H1 (cell line): ENCODE results near the gene KANSL3. TPM values are rescaled to one million over a fixed set of nuclear protein-coding genes. Genes with fewer than 3 reads are reported as not detected.

Source experiments
- CTCF ChIA-PET: fragments of 300-600 bp; sonication (Branson Sonifier 250); formaldehyde crosslinking; loops from one replicate; lab custom pipeline; 2021; ENCODE audit not compliant: partially characterized antibody; lab: Charles Lee
- POLR2A ChIA-PET: fragments of 300-600 bp; sonication (Branson Sonifier 250); formaldehyde crosslinking; loops from one replicate; lab custom pipeline; 2021; ENCODE audit warnings: inconsistent platforms; ENCODE audit not compliant: partially characterized antibody; lab: Charles Lee
- DNase-seq, 2 experiments: peaks; one replicate each; pipeline versions ENCODE4 v3.0.0 to v3.0.0-alpha.2; 2010 to 2022; ENCODE audit warnings: low spot score in 2 of 2, low read depth in 1 of 2, mixed read lengths in 1 of 2
- FAIRE-seq: peaks from 2 replicates; lab custom pipeline; 2011; peaks lifted over from hg19 to GRCh38; lab: Jason Lieb, UNC
- H2AFZ ChIP-seq: 2 replicates; pipeline ENCODE4 v1.8.1; 2012; ENCODE audit warnings: low read length, inconsistent platforms
- H2AK5ac ChIP-seq: 2 replicates; pipeline ENCODE4 v1.6.1; 2013; ENCODE audit warnings: low read depth, low read length
- H2BK120ac ChIP-seq: replicated peaks from 2 replicates; pipeline ENCODE3; 2013; ENCODE audit warnings: low read depth, low read length, inconsistent platforms
- H2BK12ac ChIP-seq: 2 replicates; pipeline ENCODE4 v1.6.1; 2013; ENCODE audit warnings: low read depth, low read length
- H2BK15ac ChIP-seq: 2 replicates; pipeline ENCODE4 v1.6.1; 2013; ENCODE audit warnings: low read length
- H2BK20ac ChIP-seq: 2 replicates; pipeline ENCODE4 v1.6.1; 2013; ENCODE audit warnings: low read length
- H2BK5ac ChIP-seq: 2 replicates; pipeline ENCODE4 v1.6.1; 2013; ENCODE audit warnings: low read depth, low read length
- H3K14ac ChIP-seq: 2 replicates; pipeline ENCODE4 v1.6.1; 2013; ENCODE audit warnings: inconsistent platforms; ENCODE audit not compliant: insufficient read length
- H3K18ac ChIP-seq: 2 replicates; pipeline ENCODE4 v1.6.1; 2013; ENCODE audit warnings: low read length; ENCODE audit errors: extremely low read depth
- H3K23ac ChIP-seq: 2 replicates; pipeline ENCODE4 v1.6.1; 2013; ENCODE audit warnings: inconsistent platforms; ENCODE audit not compliant: insufficient read length
- H3K23me2 ChIP-seq: 2 replicates; pipeline ENCODE4 v1.6.1; 2013; ENCODE audit warnings: low read depth, low read length
- H3K27ac ChIP-seq: 2 replicates; pipeline ENCODE4 v1.6.1; 2011; ENCODE audit warnings: low read depth, low read length, inconsistent platforms
- H3K27me3 ChIP-seq, 4 experiments: replicated peaks in 1 of 4; 1 replicate in 1 of 4; 2 replicates in 3 of 4; pipeline versions ENCODE4 v1.6.1 to v1.8.1; 2011 to 2013; ENCODE audit warnings: low read length in 3 of 4, mild to moderate bottlenecking in 3 of 4, inconsistent platforms in 2 of 4, mixed read lengths in 2 of 4, moderate library complexity in 1 of 4; ENCODE audit not compliant: control insufficient read depth in 3 of 4, insufficient read depth in 3 of 4; ENCODE audit errors: extremely low read depth in 1 of 4
- H3K36me3 ChIP-seq, 4 experiments: 2 replicates each; pipeline versions ENCODE4 v1.6.1 to v1.8.1; 2011 to 2013; ENCODE audit warnings: mild to moderate bottlenecking in 4 of 4, low read length in 3 of 4, moderate library complexity in 2 of 4, control low read depth in 1 of 4, inconsistent platforms in 1 of 4; ENCODE audit not compliant: insufficient read depth in 4 of 4, control insufficient read depth in 2 of 4
- H3K4ac ChIP-seq: replicated peaks from 2 replicates; pipeline ENCODE3; 2013; ENCODE audit warnings: low read length, low read depth, mixed read lengths, inconsistent platforms; ENCODE audit not compliant: insufficient read length
- H3K4me1 ChIP-seq, 4 experiments: replicated peaks in 1 of 4; 1 replicate in 1 of 4; 2 replicates in 3 of 4; pipeline versions ENCODE4 v1.6.1 to v1.8.1; 2011 to 2013; ENCODE audit warnings: low read length in 3 of 4, inconsistent platforms in 2 of 4, mixed read lengths in 1 of 4; ENCODE audit not compliant: insufficient read depth in 4 of 4, control insufficient read depth in 3 of 4
- H3K4me2 ChIP-seq, 2 experiments: 2 replicates each; pipeline versions ENCODE4 v1.6.1 to v1.8.1; 2011 to 2013; ENCODE audit warnings: low read depth in 2 of 2, low read length in 2 of 2, control low read depth in 1 of 2, inconsistent platforms in 1 of 2, mild to moderate bottlenecking in 1 of 2; ENCODE audit not compliant: insufficient read depth in 1 of 2
- H3K4me3 ChIP-seq, 4 experiments: fragments of 200-600, 300-600 bp in 1 of 4; sonication (generic), shearing (Covaris generic), sonication (Bioruptor Twin) in 1 of 4; 2 replicates each; pipeline versions ENCODE4 v1.5.1 to v1.8.1; 2011 to 2016; ENCODE audit warnings: low read length in 4 of 4, low read depth in 3 of 4, control low read depth in 2 of 4, inconsistent platforms in 2 of 4, mild to moderate bottlenecking in 2 of 4, mixed read lengths in 1 of 4, moderate library complexity in 1 of 4; ENCODE audit not compliant: insufficient read depth in 2 of 4; ENCODE audit errors: extremely low read depth in 1 of 4
- H3K56ac ChIP-seq: replicated peaks from 2 replicates; pipeline ENCODE3; 2013; ENCODE audit warnings: low read depth, mild to moderate bottlenecking, mixed read lengths, low read length, inconsistent platforms; ENCODE audit not compliant: insufficient read length
- H3K79me1 ChIP-seq: 2 replicates; pipeline ENCODE4 v1.6.1; 2013; ENCODE audit warnings: low read depth, low read length, control low read depth
- H3K79me2 ChIP-seq, 2 experiments: 2 replicates each; pipeline versions ENCODE4 v1.6.1 to v1.8.1; 2012 to 2013; ENCODE audit warnings: low read length in 2 of 2, mild to moderate bottlenecking in 2 of 2, inconsistent platforms in 1 of 2; ENCODE audit not compliant: insufficient read depth in 2 of 2, control insufficient read depth in 1 of 2
- H3K9ac ChIP-seq, 4 experiments: replicated peaks in 1 of 4; 1 replicate in 1 of 4; 2 replicates in 3 of 4; pipeline versions ENCODE4 v1.6.1 to v1.8.1; 2011 to 2013; ENCODE audit warnings: low read depth in 3 of 4, low read length in 3 of 4, control low read depth in 2 of 4, mild to moderate bottlenecking in 2 of 4, moderate library complexity in 2 of 4, inconsistent platforms in 1 of 4; ENCODE audit errors: extremely low read depth in 1 of 4
- H3K9me3 ChIP-seq, 2 experiments: 2 replicates each; pipeline versions ENCODE4 v1.6.1 to v1.8.1; 2012 to 2013; ENCODE audit warnings: mild to moderate bottlenecking in 2 of 2, moderate library complexity in 2 of 2, control low read depth in 1 of 2, inconsistent platforms in 1 of 2, low read depth in 1 of 2, low read length in 1 of 2, mixed read lengths in 1 of 2; ENCODE audit not compliant: insufficient read depth in 2 of 2
- H4K20me1 ChIP-seq, 2 experiments: replicated peaks in 1 of 2; 2 replicates each; pipeline versions ENCODE3 to v1.8.1; 2011 to 2013; ENCODE audit warnings: inconsistent platforms in 2 of 2, low read length in 2 of 2, mild to moderate bottlenecking in 1 of 2; ENCODE audit not compliant: insufficient read depth in 2 of 2, control insufficient read depth in 1 of 2
- H4K5ac ChIP-seq: 2 replicates; pipeline ENCODE4 v1.6.1; 2013; ENCODE audit warnings: low read length, low read depth, mixed read lengths, inconsistent platforms; ENCODE audit not compliant: insufficient read length
- H4K8ac ChIP-seq: 2 replicates; pipeline ENCODE4 v1.8.0; 2013; ENCODE audit warnings: mild to moderate bottlenecking, moderate library complexity, low read length, inconsistent platforms; ENCODE audit not compliant: insufficient read depth; ENCODE audit errors: extremely low read depth
- H4K91ac ChIP-seq: replicated peaks from 2 replicates; pipeline ENCODE3; 2013; ENCODE audit warnings: low read length, mixed read lengths, inconsistent platforms; ENCODE audit not compliant: insufficient read length
- CTBP2 ChIP-seq: IDR thresholded peaks from 2 replicates; pipeline ENCODE4 v1.7.0; 2011; ENCODE audit warnings: borderline replicate concordance, mild to moderate bottlenecking, moderate library complexity, mixed read lengths, low read length; ENCODE audit not compliant: insufficient read depth, insufficient read length
- POLR2A ChIP-seq, 2 experiments: IDR thresholded peaks; 1 replicate in 1 of 2; 2 replicates in 1 of 2; pipeline ENCODE4 v1.6.1; 2011; ENCODE audit warnings: low read depth in 2 of 2, low read length in 2 of 2, mild to moderate bottlenecking in 2 of 2; ENCODE audit errors: control extremely low read depth in 1 of 2
- RAD21 ChIP-seq, 2 experiments: IDR thresholded peaks in 1 of 2; conservative IDR thresholded peaks in 1 of 2; 2 replicates each; pipeline ENCODE4 v1.6.1; 2011; ENCODE audit warnings: low read depth in 2 of 2, low read length in 2 of 2, improper control_type of control experiment in 1 of 2, inconsistent platforms in 1 of 2, mild to moderate bottlenecking in 1 of 2, moderate library complexity in 1 of 2
- TAF7 ChIP-seq: optimal IDR thresholded peaks from 2 replicates; pipeline ENCODE3; 2011; ENCODE audit warnings: low read depth, mild to moderate bottlenecking, inconsistent platforms, low read length, moderate library complexity, borderline replicate concordance
- WGBS, 2 experiments: shearing (Covaris generic) in 1 of 2; methylation state at CpG; one replicate each; pipeline versions ENCODE4 v1.1.6 to v1.1.7; 2013 to 2015; ENCODE audit warnings: low lambda C conversion rate in 2 of 2, mixed read lengths in 2 of 2, inconsistent platforms in 1 of 2, low coverage in 1 of 2, missing lambda C conversion rate in 1 of 2; ENCODE audit not compliant: insufficient replicate concordance in 2 of 2, insufficient coverage in 1 of 2, insufficient read length in 1 of 2; ENCODE audit errors: extremely low coverage in 1 of 2, missing lambda C conversion rate in 1 of 2; 5-methylcytosine and 5-hydroxymethylcytosine counted together
- polyA plus RNA-seq, 7 experiments: library from polyadenylated mRNA; depleted of rRNA in 3 of 7; stranded (reverse) in 5 of 7; unstranded in 2 of 7; fragments of >200 nt in 5 of 7; fragments of 200-250 nt in 2 of 7; gene quantifications; 1 replicate in 5 of 7; 2 replicates in 1 of 7; 4 replicates in 1 of 7; pipeline versions ENCODE4 v1.2.1 to v1.2.3, GENCODE V29; 2011 to 2013; ENCODE audit warnings: missing spikeins in 2 of 7, mixed read lengths in 2 of 7
- total RNA-seq: library from RNA; stranded (reverse); fragmentation: NEBNext Ultra II Directional; extraction: Animal tissue kit (Norgen Biotek cat#: 25700); gene quantifications from 2 replicates; pipeline ENCODE4 v1.2.1, GENCODE V29; 2021
- TF ChIP-seq, protein P1 (sequence below), 3 experiments: IDR thresholded peaks; 1 replicate in 2 of 3; 2 replicates in 1 of 3; pipeline versions ENCODE4 v1.5.1 to v1.6.1; 2011; ENCODE audit warnings: low read length in 3 of 3, mild to moderate bottlenecking in 3 of 3, inconsistent platforms in 2 of 3, low read depth in 1 of 3, moderate library complexity in 1 of 3; ENCODE audit not compliant: insufficient read depth in 1 of 3; ENCODE audit errors: control extremely low read depth in 1 of 3

The KANSL3 gene
- total and polyA plus RNA-seq, 2 of the 8 experiments (the other 6 are each of a cell fraction or from before 2014, with no cell fraction given), result 19.8 to 31.4 TPM

DNA sequence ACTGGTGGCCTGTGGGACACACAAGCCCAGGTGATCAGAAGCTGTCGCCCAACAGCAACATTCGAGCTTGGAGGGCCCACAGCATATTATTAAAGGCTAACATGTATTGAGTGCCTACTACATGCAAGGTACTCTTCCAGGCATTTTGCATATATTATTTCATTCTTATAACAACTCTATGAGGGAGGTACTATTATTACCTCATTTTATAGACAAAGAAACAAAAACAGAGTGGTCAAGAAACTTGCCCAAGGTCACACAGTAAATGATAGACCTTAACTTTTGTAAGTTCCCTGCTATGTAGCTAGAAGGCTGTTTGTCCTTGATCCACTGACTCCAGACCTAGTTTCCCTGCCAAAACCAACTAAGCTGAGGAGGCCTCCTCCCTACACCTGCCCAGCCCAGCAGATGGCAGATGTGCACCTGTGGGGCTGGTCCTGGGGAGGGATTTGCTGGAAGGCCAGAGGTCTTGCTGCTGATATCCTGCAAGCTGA is 35.7 kb downstream of the KANSL3 start:
- Histone ChIP-seq H3K23ac (no peak overlapping the region), H2BK20ac (no peak overlapping the region), H4K91ac (no peak overlapping the region), H2AK5ac (no peak overlapping the region), H3K14ac (no peak overlapping the region), H4K20me1 (peaks cover 2% of the 10 kb centered on the region in 2 experiments), H3K4me1 (no peaks in the 10 kb centered on the region; a peak in 1 of 7 replicates), H3K9me3 (no peaks in the 10 kb centered on the region), H3K18ac (no peak overlapping the region), H3K79me2 (no peaks in the 10 kb centered on the region), H2BK12ac (no peak overlapping the region), H3K4ac (no peak overlapping the region), H4K5ac (no peak overlapping the region), H3K56ac (no peak overlapping the region), H3K27me3 (no peaks in the 10 kb centered on the region), H3K23me2 (no peaks in the 10 kb centered on the region), H2BK120ac (no peak overlapping the region), H4K8ac (no peak overlapping the region), H3K36me3 (peaks cover 21 to 84% (median 62%) of the 10 kb centered on the region in 4 experiments), H3K4me2 (no peak overlapping the region), H3K4me3 (no peak overlapping the region), H3K79me1 (no peaks in the 10 kb centered on the region), H2BK15ac (no peak overlapping the region), H3K27ac (no peak overlapping the region), H3K9ac (no peak overlapping the region), H2BK5ac (no peak overlapping the region), H2AFZ (no peak overlapping the region)
- FAIRE-seq (no peak), DNase-seq (no peak)
- CTCF ChIA-PET, result interaction anchor here (0.7 to 1.4 kb wide), 8 partner anchors 9 to 198 kb away, joined by 3 to 4 read pairs (median 3); no protein-coding TSS in a partner anchor
- TF ChIP-seq CTBP2 (no peak), RAD21 (IDR thresholded peaks at IDR 0.05 in 1 of 2, conservative IDR thresholded peaks at IDR 0.05 in 1 of 2; ENCODE audit: low read depth in 2 of 2, low read length in 2 of 2) (peak; percentile 30 to 46), TAF7 (no peak), POLR2A (IDR thresholded peaks at IDR 0.05; ENCODE audit: control extremely low read depth in 1 of 2, low read depth in 2 of 2, low read length in 2 of 2) (no peak)
- TF ChIP-seq, protein P1, sequence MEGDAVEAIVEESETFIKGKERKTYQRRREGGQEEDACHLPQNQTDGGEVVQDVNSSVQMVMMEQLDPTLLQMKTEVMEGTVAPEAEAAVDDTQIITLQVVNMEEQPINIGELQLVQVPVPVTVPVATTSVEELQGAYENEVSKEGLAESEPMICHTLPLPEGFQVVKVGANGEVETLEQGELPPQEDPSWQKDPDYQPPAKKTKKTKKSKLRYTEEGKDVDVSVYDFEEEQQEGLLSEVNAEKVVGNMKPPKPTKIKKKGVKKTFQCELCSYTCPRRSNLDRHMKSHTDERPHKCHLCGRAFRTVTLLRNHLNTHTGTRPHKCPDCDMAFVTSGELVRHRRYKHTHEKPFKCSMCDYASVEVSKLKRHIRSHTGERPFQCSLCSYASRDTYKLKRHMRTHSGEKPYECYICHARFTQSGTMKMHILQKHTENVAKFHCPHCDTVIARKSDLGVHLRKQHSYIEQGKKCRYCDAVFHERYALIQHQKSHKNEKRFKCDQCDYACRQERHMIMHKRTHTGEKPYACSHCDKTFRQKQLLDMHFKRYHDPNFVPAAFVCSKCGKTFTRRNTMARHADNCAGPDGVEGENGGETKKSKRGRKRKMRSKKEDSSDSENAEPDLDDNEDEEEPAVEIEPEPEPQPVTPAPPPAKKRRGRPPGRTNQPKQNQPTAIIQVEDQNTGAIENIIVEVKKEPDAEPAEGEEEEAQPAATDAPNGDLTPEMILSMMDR (IDR thresholded peaks at IDR 0.05; ENCODE audit: control extremely low read depth in 1 of 3, insufficient read depth in 1 of 3, low read depth in 1 of 3, low read length in 3 of 3), result peak; percentile 3 to 41 (median 17); a peak in 3 of 4 replicates
- POLR2A ChIA-PET, result no interaction called here
- WGBS, 2 experiments, result 93% methylated on average over 2 of the region's 2 CpGs; no CpG with 5 or more reads in 1 of the 2 experiments
